Stimulated activated CD8-positive, alpha-beta memory T cell treated with anti-CD3 and anti-CD28 coated beads, Interleukin-7, amount 100 ng/mL, for 4 hours (primary cell): ENCODE results near the gene ZPLD1.

Source experiments
- DNase-seq, 2 donors: peaks; one replicate each; pipeline ENCODE4 v3.0.0-alpha.2; 2020; ENCODE audit warnings: low read depth in 2 of 2

ZPLD1 gene

DNA sequence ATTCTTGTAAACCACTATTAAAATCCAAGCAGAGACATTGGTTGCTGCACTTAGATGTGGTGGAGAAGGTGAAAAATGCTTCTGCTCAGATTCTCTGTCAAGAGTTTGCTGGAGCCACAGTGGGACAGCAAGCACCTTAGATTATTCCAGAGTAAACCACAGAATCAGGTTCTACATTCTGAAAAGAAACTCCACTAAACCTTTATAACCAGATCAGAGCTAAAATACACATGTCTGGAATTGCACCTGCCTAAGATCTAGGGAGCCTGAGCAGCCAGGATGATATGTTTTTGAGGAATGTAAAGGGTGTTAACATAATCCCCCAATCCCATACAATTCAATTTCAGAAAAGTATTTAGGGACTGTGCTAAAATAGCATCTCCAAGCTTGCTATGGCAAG is at the start of gene ZPLD1:
Gene ZPLD1 (plus strand): TSS at position 301 of the 400 bp plus-strand sequence. CDS start 3,473 bp downstream, outside the sequence.
- DNase-seq, result no peak

- DNase-seq, result no peak
Observed at GRCh38 chr3:102390171-102390864, 44.5 kb upstream of the ZPLD1 start.

DNA sequence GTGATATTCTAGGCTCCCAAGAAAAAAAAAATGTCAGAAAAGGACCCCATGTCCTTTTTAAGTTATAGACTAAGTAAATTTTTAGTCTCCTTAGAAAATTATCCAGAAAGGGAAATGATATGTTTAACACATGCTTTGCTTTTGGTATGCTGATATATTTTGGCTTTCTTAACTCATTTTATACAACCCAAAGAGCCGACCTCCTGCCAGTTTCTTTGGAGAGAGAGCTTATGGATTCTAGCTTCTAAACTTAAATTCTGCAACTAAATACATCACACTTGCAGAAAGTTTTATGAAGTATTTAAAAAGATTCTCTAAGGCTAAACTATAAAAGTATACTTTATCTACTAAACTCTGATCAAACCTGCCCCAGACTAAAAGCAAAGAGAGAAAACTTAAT is 43.9 kb upstream of the ZPLD1 start:
- DNase-seq, result no peak

DNA sequence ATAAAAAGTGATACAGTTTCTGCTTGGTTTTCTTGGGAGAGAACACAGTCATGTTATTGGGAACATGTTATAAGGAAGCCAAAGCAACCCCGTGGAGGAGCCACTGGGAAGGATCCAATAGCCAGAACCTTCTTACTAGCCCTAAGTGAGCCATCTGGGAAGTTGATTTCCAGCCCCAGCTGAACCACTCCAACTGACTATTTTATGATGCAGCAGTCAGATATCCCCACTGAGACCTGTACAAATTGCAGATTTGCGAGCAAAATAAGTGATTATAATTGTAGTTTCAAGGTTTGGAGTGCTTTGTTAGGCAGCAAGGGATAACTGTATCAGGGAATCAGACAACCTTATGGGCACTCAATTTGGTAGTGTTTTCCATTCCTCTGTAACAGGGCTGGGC is 43.3 kb upstream of the ZPLD1 start:
- no peak for DNase-seq

GRCh38 chr3:102394517-102394916 is 40.3 kb upstream of the ZPLD1 start:
- no peak for DNase-seq

DNA sequence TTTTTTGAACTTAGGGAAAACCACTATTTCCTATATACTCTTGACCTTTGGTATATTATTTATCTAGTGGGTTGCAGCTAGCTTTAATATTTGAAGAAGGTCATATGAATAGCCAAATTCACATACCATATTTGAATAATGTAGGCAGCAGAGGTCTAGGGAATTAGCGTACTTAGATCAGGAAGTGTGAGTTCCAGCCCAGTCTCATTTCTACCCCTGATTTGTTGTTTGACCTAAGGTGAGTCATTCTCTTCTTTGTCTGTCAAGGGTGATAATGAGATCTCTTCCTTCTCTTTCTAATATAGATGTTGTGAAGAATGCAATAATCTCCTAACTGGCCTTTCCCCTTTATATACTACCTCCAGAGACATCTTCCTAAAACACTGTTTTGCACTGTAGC is 36.6 kb upstream of the ZPLD1 start:
- DNase-seq, result no peak

DNA sequence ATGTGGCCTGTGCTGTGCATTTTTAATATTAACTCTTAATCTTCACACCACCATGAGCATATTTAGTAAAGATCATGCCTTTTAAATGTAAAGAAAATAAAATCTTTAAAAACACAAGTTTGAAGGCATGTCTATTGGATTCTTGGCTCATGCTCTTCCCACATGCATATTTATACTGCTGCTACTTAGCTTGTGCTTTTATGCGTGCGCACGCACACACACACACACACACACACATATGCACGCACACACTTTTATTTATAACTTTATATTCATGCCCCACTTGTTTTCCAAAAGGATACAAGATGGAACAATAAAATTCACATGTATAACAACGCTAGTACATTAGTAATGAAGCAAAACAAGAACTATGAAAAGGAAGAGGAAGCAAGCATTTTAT is 36.1 kb upstream of the ZPLD1 start:
- no peak for DNase-seq

GRCh38 chr3:102400142-102400541 is 34.7 kb upstream of the ZPLD1 start:
- DNase-seq, result no peak

DNA sequence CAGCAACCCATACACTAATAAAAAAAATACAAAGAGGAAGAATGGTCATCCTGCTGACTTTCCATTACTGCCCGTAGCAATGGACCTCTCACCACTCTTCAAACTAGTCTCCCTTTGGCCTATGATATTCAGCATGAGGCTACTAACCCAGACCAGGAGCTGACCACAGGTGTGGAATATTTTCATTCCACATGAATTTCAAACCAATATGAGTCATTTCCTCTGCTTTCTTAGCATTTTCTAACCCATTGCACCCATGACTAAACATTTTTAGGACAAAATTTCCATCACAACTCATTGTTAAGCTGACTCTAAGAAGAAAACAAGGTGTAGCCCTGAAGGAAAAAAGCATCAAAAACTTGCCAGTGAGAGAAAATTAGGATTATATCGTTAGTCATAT is 34.0 kb upstream of the ZPLD1 start:
- no peak for DNase-seq

DNA sequence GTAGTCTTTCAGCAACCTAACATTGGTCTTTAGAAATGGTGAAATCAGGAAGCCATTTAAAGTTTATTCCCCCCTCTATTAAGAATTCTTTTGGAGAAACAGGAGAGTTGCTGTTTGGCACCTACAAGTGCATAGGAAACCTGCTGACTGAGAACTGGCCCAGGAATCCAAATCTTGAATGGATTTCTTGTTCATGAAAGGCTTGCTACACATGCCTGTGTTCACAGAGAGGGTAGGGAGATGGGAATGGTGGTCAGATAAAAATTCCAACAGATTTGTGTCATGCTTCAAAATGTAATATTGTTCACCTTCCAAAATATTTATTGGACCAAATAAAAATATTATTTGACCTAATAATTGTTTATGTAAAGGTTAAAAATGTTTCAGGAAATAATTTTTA is 24.2 kb upstream of the ZPLD1 start:
- DNase-seq, result no peak

DNA sequence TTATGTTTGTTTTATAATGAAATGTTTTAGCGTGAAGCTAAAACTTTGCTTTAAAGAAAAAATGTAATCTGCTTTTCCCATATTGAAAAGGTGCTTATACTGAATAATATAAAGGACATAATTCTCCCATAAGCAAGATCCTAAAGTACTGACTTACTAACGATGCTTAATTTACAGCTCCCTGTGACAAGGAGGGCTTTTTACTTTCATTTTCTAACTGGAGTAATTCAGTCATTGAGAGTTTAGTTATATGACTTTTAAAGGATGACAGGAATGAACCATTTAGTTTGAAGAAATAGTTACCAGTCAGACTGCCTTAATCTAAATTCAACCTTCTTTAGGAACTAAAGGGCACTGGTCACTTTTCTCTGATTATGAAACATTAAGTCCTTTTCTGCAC is 19.3 kb upstream of the ZPLD1 start:
- no peak for DNase-seq

DNA sequence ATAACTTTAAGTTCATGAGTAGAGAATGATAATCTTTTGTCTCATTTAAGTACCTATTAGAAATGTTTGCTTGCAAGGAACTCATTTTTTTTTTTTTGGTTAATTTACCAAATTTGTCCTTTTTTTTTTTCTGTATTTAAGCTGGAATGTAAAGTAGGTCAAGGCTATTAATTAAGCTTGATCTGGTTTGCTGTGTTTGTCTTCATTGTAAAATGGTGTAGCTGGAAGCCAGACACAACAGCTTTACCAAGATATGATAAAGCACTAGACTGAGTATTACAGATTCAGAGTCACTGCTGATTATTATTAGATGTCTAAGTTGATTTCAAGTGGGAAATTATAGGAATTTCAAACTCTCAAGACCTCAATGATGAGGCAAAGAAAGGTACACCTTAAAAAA is 15.0 kb upstream of the ZPLD1 start:
- DNase-seq, result no peak

DNA sequence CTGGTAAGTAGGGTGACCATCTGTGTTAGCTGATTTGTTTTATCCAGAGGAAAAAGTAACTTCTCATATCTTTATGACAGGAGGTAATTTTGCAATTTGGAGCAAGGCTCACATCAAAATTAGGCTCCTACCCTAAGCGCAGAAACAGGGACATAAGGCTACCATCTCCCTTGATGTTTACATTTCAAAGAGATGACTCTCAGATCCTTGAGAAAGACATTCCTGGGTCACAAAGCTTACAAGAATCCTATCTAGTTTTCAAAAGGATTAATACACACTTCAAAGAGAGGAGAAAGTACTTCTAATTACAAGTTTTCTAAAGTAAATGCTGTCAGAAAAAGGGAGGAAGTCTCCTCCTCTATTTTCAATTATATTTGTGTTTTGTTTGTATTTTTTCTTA is 7.0 kb downstream of the ZPLD1 start:
- DNase-seq, result no peak

DNA sequence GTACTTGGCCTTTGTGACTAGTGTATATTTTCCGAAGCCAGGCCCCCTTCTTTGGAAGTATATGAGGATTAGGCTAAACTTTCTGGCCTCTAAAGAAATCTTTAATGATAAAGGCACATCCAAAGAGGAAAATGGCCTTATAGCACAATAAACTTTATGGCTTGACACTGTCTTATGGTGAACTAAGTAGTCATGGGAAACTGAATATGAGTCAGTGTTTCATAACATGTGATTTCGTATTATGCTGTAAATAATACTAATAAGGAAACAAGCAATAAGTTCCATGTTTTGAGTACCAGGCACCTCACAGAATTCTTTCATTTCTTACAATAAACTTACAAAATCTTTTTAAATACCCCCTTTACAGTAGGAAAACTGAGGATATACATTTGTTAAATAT is 8.2 kb downstream of the ZPLD1 start:
- DNase-seq, result no peak

DNA sequence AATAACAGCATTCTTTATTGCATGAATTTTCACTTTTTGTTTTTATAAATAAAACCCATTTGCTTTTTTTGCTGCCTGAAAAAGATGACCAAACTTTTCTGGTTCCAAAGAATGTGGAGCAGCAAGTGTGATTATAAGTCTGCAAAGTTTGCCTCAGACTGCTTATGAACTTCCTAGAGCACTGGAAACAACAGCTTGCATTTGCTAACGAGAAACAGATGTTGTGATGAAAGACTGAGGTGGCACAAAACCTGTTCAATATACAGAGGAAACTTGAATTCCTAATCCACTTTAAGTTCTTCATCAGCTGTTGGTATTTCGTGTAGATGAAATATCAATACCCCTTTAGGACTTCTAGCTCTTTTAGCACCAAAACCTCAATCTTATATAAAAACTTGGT is 9.3 kb downstream of the ZPLD1 start:
- DNase-seq, result no peak

GRCh38 chr3:102447272-102447671 is 12.5 kb downstream of the ZPLD1 start:
- DNase-seq, result no peak

DNA sequence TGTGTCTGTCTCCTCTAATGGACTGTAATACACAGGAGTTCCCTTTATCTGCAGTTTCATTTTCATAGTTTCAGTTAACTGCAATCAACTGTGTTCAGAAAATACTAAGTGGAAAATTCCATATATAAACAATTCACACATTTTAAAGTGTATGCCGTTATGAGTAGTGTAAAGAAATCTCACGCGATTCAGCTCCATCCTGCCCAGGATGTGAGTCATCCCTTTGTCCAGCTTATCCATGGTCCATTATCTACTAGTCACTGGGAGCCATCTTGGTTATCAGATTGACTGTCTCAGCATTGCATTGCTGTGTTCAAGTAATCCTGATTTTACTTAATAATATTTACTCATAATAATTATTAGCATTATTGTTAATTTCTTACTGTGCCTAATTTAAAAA is 14.5 kb downstream of the ZPLD1 start:
- DNase-seq, result no peak

DNA sequence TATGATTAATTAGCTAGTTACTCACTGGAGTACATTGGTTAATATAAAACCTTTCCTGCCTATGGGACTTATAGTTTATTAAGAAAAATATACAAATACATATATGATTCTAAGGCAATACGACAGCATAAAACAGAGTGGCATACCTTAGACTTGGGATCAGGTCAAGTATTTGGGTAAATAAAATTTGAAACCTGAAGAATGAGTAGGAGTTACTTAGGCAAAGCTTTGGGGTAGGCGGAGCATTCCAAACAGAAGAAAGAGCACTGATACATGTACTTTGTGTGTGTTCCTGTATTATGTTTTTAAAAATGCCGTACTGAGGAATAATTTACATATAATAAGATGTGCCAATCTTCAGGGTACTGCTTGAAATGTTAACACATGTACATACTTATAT is 15.1 kb downstream of the ZPLD1 start:
- no peak for DNase-seq

DNA sequence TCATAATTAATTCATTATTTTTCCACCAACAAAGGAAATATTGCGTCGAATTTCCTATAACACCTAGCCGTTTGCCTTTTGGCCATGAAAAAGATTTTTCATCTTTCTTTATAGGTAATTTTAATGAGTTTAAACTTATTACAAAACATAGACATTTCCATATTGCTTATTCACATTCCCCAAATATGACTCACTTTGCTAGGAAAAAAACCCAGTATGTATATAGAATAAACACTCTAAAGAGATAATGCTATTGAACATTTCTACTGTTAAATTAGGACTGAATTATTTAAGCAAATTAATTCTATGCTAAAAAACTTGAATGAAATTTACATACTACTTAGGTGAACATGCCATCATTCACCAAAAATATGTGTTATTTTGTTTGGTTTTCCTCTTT is 16.2 kb downstream of the ZPLD1 start:
- no peak for DNase-seq

DNA sequence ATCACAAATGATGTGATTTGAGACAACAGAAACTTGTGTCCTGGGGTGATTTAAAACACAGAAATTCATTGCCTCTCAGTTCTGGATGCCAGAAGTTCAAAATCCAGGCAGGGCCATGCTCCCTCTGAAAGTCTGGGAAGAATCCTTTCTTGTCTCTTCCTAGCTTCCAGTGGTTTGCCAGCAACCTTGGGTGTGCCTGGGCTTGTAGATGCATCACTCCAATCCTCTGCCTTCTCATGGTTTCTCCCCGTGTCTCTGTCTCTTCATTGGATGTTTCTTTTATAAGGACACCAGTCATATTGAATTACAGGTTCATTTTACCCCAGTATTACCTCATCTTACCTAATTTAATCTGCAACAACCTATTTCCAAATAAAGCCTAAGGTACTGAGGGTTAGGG is 16.7 kb downstream of the ZPLD1 start:
- no peak for DNase-seq

DNA sequence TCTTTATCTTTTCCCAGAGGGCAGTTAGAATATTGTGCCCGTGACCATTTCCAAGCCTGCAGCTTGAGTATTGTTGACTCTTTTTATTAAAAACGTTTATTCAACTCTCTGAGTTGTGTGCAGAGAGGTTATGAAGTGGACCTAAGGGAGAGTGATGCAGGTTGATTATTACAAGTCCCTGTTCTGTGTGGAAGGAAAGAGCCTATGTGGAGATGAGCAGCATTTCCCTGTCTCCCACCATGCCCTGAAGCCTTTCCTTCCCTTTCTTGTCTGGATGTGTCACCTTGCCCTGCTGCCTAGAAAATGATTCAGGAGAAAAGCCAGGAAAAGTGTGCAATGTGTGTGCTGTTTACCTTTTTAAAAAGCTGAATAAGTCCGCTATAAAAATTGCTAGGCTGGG is 19.4 kb downstream of the ZPLD1 start:
- DNase-seq, result no peak

DNA sequence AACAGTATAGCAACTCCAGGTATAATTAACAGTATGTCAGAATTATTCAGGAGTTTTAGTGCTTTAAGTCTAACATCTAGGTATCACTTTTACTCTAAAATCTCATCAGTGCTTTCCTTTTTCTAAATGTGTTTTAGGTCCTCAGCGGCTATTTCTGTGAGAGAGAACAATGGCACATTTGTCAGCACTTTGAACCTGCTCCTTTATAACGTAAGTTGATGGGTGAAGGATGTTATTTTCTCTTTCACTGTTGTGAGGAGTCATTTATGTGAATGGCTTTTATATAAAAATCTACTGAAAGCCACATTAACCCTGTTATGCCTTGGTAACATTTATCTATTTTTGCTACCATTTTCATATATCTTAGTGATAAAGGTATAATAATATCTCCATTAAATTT is 22.8 kb downstream of the ZPLD1 start:
- DNase-seq, result no peak

DNA sequence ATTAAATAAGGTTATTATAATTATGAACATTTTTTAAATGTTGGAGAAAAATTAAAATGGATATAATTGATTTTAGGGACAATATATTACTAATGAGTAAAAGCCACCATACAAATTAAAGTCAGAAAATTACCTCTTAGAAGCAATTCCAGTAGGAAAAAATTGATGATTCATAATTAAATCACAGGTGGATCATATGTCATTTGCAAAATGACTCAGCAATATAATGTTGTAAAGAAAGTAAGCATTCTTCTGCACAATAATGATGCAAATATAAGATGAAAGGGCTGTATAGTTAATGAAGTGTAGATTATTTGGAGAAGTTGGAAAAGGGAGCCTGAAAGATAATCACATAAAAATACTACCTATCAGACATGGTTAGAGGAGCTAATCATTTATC is 25.8 kb downstream of the ZPLD1 start:
- no peak for DNase-seq

DNA sequence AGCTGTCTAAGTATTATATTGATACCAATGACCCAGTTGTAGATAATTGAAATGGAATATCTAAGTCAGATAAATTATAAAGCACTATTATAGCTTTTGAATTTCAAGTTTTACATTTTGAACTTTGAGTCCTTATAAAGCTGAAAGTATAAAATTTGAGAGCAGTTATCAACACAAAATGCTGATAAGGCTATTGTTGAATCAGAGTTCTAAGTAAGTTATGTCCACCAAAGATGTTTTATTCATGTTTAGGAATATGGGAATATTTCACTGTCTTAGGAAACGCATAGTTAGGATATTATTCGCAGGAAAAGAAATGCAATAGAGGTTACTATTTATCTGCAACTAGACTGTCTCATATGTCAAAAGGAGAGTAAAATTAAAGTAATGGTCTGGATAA is 29.4 kb downstream of the ZPLD1 start:
- DNase-seq, result no peak
